HepG2 (cell line): ENCODE results near the gene ZNF276. TPM values are rescaled to one million over a fixed set of nuclear protein-coding genes. Genes with fewer than 3 reads are reported as not detected.

Source experiments
- ARID2 ChIP-seq: sonication (generic); formaldehyde crosslinking; IDR thresholded peaks from 2 replicates; pipeline ENCODE4 v1.8.1; 2022; ENCODE audit warnings: mild to moderate bottlenecking, missing genetic modification reagents, borderline replicate concordance
- JUND ChIP-seq: sonication (generic); formaldehyde crosslinking; IDR thresholded peaks from 2 replicates; pipeline ENCODE4 v1.8.0; 2022; ENCODE audit warnings: mild to moderate bottlenecking, missing genetic modification reagents
- POLR2AphosphoS5 ChIP-seq: IDR thresholded peaks from 2 replicates; pipeline ENCODE4 v1.6.1; 2012; ENCODE audit warnings: low read depth, low read length
- SYNCRIP ChIP-seq: fragments of 200-400 bp; formaldehyde crosslinking; IDR thresholded peaks from 2 replicates; pipeline ENCODE4 v1.6.1; 2018; ENCODE audit warnings: mild to moderate bottlenecking, low read depth, low read length; ENCODE audit not compliant: insufficient read depth
- ZKSCAN1 ChIP-seq: fragments of 150-350 bp; IDR thresholded peaks from 2 replicates; pipeline ENCODE4 v1.6.1; 2014; ENCODE audit warnings: low read length
- ZMAT3 ChIP-seq: sonication (generic); formaldehyde crosslinking; conservative IDR thresholded peaks from 2 replicates; pipeline ENCODE4 v1.7.0; 2021; ENCODE audit warnings: missing genetic modification reagents
- ZNF274 ChIP-seq: sonication (generic); formaldehyde crosslinking; IDR thresholded peaks from 2 replicates; pipeline ENCODE4 v1.5.1; 2020; ENCODE audit warnings: mild to moderate bottlenecking, missing genetic modification reagents
- ZNF367 ChIP-seq: sonication (generic); formaldehyde crosslinking; IDR thresholded peaks from 2 replicates; pipeline ENCODE4 v1.4.0; 2020; ENCODE audit warnings: missing genetic modification reagents, borderline replicate concordance
- ZNF557 ChIP-seq: sonication (generic); formaldehyde crosslinking; IDR thresholded peaks from 2 replicates; pipeline ENCODE4 v1.4.0; 2020; ENCODE audit warnings: missing genetic modification reagents
- polyA plus RNA-seq, 8 experiments: library from polyadenylated mRNA; depleted of rRNA in 3 of 8; stranded (reverse) in 7 of 8; unstranded in 1 of 8; fragments of >200 nt; fragmentation: Illumina TruSeq in 4 of 8; extraction: Trizol in 4 of 8; gene quantifications; 2 replicates each; pipeline versions ENCODE4 v1.2.1 to v1.2.3, GENCODE V29; 2011 to 2016; ENCODE audit warnings: low read depth in 4 of 8, missing spikeins in 1 of 8, mixed read lengths in 1 of 8; ENCODE audit not compliant: insufficient read depth in 1 of 8
- total RNA-seq, 5 experiments: library from RNA; depleted of rRNA; stranded (reverse); fragments of >200 nt; fragmentation: Illumina TruSeq; extraction: Trizol; gene quantifications; 2 replicates each; pipeline ENCODE4 v1.2.3, GENCODE V29; 2016; ENCODE audit warnings: low read depth in 1 of 5
- TF ChIP-seq, protein P1 (sequence below): sonication (generic); formaldehyde crosslinking; conservative IDR thresholded peaks from 2 replicates; pipeline ENCODE4 v1.4.0; 2020; ENCODE audit warnings: missing genetic modification reagents
- TF ChIP-seq, protein P2 (sequence below): sonication (generic); formaldehyde crosslinking; IDR thresholded peaks from 2 replicates; pipeline ENCODE4 v1.8.0; 2022; ENCODE audit warnings: missing genetic modification reagents, low read depth, mild to moderate bottlenecking, borderline replicate concordance
- TF ChIP-seq, protein P3 (sequence below): sonication (generic); formaldehyde crosslinking; IDR thresholded peaks from 2 replicates; pipeline ENCODE4 v1.4.0; 2020; ENCODE audit warnings: missing genetic modification reagents
- TF ChIP-seq, protein P4 (sequence below): fragments of 450-650 bp; IDR thresholded peaks from 2 replicates; pipeline ENCODE4 v1.6.1; 2016
- TF ChIP-seq, protein P5 (sequence below): IDR thresholded peaks from 2 replicates; pipeline ENCODE4 v1.6.1; 2016; ENCODE audit warnings: mild to moderate bottlenecking
- TF ChIP-seq, protein P6 (sequence below): sonication (generic); formaldehyde crosslinking; IDR thresholded peaks from 2 replicates; pipeline ENCODE4 v1.4.0; 2020; ENCODE audit warnings: missing genetic modification reagents
- TF ChIP-seq, protein P7 (sequence below): sonication (generic); formaldehyde crosslinking; IDR thresholded peaks from 2 replicates; pipeline ENCODE4 v1.5.1; 2020; ENCODE audit warnings: mild to moderate bottlenecking, missing genetic modification reagents, borderline replicate concordance

The ZNF276 gene
- total and polyA plus RNA-seq, 2 of the 13 experiments (the other 11 are each of a cell fraction or from before 2014, with no cell fraction given), result 17.7 to 18.0 TPM

DNA sequence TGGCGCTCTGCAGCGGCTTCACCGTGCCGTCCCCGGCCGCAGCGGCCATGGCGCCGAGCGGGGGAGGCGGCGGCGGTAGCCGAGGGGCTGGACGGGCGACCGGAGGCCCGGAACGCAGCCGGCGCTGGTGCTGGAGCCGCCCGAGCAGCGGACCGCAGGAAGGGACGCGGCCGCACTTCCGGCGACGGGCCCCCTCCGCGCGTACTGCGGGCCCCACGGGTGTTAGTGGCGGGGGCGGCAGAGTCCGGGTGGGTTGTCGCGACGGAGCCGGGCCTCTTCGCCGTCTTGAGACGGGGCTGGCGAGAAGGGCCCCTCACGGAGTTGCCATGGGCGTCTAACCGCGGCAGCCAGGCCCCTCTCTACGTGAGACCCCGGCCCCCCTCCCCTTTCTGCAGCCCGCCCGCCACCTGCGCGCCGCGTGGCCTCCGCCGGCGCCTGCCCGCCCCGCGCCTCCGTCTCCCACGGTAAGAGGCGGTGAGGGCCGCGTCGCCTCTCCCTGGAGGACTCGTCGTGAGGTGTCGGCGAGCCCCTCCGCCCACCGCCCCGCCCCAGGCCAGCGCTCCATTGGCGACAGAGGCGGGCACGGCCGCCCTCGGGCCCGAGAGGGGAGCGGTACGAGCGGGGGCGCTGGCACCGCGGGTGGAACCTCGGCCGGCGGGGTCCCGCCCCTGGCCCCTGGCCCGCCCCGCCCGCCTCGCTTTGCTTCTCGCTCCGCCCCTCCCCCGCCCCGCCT, at the start of gene ZNF276, which contains the start of gene VPS9D1 (continued):
- TF ChIP-seq, protein P1, sequence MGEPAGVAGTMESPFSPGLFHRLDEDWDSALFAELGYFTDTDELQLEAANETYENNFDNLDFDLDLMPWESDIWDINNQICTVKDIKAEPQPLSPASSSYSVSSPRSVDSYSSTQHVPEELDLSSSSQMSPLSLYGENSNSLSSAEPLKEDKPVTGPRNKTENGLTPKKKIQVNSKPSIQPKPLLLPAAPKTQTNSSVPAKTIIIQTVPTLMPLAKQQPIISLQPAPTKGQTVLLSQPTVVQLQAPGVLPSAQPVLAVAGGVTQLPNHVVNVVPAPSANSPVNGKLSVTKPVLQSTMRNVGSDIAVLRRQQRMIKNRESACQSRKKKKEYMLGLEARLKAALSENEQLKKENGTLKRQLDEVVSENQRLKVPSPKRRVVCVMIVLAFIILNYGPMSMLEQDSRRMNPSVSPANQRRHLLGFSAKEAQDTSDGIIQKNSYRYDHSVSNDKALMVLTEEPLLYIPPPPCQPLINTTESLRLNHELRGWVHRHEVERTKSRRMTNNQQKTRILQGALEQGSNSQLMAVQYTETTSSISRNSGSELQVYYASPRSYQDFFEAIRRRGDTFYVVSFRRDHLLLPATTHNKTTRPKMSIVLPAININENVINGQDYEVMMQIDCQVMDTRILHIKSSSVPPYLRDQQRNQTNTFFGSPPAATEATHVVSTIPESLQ (CRISPR knock-in tag), result peak; percentile 92; the same call in 1 of the 2 replicates
- TF ChIP-seq, protein P2, sequence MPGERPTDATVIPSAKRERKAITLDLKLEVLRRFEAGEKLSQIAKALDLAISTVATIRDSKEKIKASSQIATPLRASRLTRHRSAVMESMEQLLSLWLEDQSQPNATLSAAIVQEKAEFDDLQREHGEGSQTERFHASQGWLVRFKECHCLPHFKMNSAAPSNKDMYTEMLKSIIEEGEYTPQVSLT (CRISPR knock-in tag), result no peak
- TF ChIP-seq ZNF274 (CRISPR knock-in tag), result peak; percentile 63
- 0 out of 2 replicates have a peak, but pooled peaks have one; percentile 4 for TF ChIP-seq ARID2 (CRISPR knock-in tag)
- no peak for TF ChIP-seq SYNCRIP
- peak; percentile 67 for TF ChIP-seq POLR2AphosphoS5
- peak; percentile 89 for TF ChIP-seq ZMAT3 (CRISPR knock-in tag)
- peak; percentile 64; the same call in 1 of the 2 replicates for TF ChIP-seq ZNF557 (CRISPR knock-in tag)
- TF ChIP-seq, protein P3, sequence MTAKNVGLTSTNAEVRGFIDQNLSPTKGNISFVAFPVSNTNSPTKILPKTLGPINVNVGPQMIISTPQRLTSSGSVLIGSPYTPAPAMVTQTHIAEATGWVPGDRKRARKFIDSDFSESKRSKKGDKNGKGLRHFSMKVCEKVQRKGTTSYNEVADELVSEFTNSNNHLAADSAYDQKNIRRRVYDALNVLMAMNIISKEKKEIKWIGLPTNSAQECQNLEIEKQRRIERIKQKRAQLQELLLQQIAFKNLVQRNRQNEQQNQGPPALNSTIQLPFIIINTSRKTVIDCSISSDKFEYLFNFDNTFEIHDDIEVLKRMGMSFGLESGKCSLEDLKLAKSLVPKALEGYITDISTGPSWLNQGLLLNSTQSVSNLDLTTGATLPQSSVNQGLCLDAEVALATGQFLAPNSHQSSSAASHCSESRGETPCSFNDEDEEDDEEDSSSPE (CRISPR knock-in tag), result peak; percentile 51
- TF ChIP-seq, protein P4, sequence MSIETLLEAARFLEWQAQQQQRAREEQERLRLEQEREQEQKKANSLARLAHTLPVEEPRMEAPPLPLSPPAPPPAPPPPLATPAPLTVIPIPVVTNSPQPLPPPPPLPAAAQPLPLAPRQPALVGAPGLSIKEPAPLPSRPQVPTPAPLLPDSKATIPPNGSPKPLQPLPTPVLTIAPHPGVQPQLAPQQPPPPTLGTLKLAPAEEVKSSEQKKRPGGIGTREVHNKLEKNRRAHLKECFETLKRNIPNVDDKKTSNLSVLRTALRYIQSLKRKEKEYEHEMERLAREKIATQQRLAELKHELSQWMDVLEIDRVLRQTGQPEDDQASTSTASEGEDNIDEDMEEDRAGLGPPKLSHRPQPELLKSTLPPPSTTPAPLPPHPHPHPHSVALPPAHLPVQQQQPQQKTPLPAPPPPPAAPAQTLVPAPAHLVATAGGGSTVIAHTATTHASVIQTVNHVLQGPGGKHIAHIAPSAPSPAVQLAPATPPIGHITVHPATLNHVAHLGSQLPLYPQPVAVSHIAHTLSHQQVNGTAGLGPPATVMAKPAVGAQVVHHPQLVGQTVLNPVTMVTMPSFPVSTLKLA, result no peak; the same call in 1 of the 2 replicates
- no peak for TF ChIP-seq ZNF367 (CRISPR knock-in tag)
- TF ChIP-seq, protein P5, sequence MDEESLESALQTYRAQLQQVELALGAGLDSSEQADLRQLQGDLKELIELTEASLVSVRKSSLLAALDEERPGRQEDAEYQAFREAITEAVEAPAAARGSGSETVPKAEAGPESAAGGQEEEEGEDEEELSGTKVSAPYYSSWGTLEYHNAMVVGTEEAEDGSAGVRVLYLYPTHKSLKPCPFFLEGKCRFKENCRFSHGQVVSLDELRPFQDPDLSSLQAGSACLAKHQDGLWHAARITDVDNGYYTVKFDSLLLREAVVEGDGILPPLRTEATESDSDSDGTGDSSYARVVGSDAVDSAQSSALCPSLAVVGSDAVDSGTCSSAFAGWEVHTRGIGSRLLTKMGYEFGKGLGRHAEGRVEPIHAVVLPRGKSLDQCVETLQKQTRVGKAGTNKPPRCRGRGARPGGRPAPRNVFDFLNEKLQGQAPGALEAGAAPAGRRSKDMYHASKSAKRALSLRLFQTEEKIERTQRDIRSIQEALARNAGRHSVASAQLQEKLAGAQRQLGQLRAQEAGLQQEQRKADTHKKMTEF, result peak; percentile 74; the same call in 1 of the 2 replicates
- TF ChIP-seq, protein P6, sequence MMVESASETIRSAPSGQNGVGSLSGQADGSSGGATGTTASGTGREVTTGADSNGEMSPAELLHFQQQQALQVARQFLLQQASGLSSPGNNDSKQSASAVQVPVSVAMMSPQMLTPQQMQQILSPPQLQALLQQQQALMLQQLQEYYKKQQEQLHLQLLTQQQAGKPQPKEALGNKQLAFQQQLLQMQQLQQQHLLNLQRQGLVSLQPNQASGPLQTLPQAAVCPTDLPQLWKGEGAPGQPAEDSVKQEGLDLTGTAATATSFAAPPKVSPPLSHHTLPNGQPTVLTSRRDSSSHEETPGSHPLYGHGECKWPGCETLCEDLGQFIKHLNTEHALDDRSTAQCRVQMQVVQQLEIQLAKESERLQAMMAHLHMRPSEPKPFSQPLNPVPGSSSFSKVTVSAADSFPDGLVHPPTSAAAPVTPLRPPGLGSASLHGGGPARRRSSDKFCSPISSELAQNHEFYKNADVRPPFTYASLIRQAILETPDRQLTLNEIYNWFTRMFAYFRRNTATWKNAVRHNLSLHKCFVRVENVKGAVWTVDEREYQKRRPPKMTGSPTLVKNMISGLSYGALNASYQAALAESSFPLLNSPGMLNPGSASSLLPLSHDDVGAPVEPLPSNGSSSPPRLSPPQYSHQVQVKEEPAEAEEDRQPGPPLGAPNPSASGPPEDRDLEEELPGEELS (CRISPR knock-in tag), result peak; percentile 46; the same call in 1 of the 2 replicates
- peak; percentile 58 for TF ChIP-seq ZKSCAN1
- TF ChIP-seq, protein P7, sequence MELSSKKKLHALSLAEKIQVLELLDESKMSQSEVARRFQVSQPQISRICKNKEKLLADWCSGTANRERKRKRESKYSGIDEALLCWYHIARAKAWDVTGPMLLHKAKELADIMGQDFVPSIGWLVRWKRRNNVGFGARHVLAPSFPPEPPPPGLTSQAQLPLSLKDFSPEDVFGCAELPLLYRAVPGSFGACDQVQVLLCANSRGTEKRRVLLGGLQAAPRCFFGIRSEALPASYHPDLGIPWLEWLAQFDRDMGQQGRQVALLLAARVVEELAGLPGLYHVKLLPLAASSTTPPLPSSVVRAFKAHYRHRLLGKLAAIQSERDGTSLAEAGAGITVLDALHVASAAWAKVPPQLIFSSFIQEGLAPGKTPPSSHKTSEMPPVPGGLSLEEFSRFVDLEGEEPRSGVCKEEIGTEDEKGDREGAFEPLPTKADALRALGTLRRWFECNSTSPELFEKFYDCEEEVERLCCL (CRISPR knock-in tag), result no peak
- TF ChIP-seq JUND (CRISPR knock-in tag), result peak; percentile 44
